HG03039 (cell line): ENCODE results near the gene FEN1.

ENCODE experiments used
- ATAC-seq: cut with Tn5 transposase; IDR thresholded peaks from one replicate; pipeline ENCODE4 v1.9.1; 2021; ENCODE audit warnings: mild to moderate bottlenecking, moderate library complexity; ENCODE audit not compliant: unreplicated experiment

Gene FEN1

DNA sequence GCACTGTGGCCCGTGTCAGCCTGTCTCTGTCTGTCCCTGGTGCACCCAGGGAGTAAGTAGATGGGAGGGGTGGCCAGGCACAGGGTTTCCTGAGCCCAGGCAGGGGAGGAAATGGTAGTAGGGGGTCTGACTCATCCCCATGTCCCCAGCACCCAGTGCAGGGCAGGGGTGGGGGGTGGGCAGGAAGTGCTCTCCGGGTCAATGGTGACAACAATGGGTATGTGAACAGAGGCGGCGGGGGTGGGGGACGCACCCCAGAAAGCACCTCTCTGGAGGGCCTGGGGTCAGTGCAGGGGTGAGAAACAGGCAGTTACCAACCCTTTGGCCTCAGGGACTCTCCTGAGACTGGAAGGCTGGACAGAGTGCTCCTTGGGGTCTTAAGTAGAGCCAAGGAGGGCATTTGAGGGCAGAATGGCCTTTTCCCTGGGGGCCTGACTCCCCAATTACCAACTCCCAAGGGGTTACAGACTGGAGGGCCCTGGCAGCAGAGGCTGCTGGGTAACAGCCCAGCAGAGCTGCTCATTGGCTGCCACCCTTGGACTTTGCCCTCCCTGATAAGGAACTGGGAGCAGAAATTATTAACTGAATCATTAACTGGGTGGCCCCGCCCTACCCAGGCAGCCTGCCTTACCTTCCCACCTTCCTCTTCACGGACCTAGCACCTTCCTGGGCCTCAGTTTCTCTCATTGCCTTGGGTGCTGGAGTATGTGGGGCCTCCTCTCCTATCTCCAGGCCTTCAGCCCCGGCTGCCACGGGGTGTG, 36.1 kb upstream of the FEN1 start:
- no peak for ATAC-seq

DNA sequence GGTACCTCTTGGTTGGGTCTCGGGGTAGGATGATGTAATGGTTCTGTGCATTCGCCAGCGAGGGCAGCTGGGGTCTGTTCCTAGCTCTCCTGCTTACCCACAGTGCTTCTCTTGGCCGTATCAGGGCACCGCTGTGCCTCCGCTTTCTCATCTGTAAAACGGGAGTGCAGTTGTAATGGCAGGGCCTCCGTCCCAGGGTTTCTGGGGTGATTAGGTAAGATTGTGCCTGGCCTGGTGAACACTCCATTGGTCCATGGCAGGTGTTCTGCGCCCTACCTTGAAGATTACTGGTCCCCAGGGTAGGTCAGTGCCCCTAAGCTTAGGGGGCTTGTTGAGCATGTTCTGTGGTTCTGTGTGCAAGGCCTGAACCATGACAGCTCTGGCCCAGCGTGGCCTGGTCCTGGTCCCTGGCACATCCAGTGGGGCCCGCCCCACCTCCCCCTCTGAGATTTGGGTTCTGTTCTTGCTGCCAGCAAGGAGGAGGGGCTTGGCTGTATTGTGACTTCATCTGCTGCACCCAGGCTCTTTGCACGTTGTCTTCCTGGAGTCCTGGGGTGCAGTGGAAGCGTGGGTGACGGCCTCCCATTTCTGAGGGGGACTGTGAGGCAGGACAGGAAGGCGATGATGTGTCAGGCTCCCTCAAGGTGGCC, 35.4 kb upstream of the FEN1 start:
- ATAC-seq = no peak

DNA sequence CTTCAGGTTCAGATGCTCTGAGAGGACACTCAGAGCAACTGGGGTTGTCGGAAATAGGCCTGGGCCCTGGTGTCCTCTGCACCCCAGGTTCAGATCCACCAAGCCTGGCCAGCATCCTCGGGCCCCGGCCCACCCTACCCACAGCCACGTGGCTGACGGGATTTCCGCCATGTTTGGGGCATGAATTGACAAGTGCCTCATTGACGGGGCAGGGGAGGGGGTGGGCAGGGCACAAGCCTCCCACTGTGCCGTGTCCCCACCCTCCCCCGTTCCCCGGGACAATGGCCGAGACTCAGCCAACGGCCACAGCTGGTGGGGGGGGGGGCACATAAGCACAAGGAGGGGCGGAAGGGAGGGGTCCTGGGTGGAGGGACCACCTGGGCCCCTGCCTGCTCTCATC, 31.8 kb upstream of the FEN1 start:
- ATAC-seq = no peak

DNA sequence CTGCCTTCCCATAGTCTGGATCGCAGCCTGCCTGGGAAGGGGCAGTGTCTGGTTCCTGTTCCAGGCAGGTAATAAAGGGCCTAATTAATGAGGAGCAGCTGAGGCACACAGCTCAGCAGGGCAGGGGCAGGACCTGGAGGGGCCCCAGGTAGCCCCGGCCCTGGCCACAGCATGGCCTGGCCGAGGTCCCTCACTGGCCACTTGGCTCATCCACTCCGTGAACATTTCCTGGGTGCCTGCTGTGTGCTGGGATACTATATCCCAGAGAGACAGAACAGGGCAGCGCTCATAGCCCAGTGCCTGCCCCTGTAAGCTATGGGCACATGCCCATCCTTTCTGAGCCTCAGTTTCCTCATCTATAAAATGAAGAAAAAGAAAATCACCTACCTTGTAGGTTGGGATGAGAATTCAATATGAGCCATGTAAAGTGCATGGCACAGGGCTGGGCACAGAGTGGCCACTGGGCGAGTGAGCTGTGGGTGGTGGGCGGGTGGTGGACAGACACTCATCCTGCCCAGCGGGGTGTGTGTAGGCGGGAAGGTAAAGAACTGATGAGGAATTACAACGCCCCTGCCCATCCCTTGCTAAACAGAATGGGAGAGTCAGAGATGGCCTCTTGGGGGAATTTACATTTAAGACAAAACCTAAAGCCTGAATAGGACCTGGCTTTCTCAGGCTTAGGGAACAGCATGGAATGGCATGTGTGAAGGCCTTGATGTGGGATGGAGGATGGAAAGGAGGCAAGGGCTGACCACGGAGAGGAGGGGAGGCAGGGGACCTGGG, 31.1 kb upstream of the FEN1 start:
- no peak for ATAC-seq

DNA sequence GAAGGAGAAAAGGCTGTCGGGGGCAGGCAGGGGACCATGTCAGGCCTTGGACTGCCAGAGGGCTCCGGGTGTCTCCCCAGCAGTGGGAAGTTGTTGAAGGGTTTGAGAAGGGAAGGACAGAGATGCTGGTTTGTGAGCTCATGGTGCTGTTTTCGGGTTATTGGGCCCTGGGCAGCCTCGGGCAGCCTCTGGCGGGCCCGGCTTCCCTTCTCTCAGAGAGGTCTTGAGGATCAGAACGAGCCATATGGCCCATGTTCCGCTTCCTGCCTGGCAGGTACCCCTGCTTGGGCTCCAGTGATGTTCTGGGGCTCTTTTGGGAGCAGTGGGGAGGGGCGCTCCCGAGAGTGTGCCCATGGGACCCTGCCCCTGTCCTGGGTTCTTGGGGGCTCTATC, 30.5 kb upstream of the FEN1 start:
- no peak for ATAC-seq

DNA sequence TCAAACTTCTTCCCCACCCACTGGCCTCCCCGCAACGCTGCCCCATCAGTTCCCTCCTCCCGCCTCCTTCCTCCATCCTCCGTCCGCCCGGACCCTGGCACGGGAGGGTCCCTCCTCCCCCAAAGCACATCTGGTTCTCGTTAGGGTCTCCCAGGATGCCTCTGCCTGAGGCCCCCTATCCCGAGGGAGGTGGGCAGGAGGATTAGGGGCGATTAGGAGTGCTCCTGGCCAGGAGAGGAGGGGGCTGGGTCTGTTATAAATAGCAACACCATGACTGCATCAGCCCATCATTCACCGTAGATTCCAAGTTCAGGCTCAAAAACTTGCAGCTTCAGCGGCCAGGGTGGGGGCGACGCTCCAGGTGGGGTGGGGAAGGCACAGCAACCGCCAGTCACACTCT, 29.9 kb upstream of the FEN1 start:
- ATAC-seq = no peak

DNA sequence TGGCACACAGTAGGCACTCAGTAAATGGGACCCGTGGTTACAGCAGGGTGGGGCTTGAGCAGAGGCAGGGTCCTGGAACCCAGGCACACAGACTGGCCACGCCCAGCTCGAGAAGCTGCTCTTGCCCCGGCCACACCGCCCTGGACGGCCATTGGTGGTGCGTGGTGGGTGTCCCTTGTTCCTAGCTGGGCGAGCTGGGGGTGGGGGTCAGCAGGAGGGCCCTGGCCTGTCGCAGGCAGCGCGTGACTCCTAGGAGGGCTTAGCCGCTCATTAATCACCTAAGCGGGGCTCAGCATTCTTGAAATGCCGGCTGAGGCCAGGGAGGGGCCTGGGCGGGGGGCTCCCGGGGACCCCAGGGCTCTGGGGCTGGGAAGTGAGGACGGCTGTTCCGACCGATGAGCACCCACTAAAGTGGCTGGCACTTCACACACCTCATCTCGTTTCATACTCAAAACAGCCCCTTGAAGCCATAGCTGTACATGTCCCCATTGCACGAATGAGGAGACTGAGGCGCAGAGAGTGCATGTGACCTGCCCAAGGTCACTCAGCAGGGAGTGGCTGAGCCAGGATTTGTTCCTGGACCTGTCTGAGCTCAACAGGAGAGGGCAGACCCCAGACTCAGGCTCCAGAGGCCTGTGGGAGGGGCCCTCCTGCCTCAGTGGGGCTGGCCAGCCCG, 28.6 kb upstream of the FEN1 start:
- ATAC-seq = no peak

DNA sequence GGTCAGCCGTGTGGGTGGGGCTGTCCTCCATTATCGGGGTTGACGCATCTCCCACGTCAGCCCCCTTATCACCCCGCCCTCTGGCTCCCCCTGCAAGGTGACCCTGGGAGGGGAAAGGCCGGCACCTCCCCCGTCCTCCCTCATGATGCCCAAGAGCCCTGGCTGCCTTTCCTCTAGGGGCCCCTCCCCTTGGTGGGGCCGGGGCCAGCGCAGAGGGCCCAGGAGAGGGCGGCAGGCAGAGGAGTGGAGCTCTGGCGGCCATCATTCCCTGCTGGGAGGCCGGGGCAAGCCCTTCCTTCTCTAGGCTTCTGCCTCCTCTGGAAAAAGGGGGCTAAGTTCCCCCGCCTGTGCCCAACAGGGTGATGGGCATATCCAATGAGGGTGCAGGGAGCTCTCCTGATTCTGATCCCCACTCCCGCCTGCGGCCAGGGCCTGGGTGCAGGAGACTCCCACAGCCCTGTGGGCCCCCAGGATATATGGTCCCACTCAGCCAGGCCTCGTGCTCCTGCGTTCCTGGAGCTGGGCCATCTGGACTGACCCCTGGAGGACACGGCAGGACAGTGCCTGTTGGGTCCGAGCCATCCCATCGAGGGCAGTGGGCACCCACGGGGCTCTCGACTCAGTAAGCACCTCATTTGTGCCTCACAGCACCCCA, 28.0 kb upstream of the FEN1 start:
- ATAC-seq = no peak

DNA sequence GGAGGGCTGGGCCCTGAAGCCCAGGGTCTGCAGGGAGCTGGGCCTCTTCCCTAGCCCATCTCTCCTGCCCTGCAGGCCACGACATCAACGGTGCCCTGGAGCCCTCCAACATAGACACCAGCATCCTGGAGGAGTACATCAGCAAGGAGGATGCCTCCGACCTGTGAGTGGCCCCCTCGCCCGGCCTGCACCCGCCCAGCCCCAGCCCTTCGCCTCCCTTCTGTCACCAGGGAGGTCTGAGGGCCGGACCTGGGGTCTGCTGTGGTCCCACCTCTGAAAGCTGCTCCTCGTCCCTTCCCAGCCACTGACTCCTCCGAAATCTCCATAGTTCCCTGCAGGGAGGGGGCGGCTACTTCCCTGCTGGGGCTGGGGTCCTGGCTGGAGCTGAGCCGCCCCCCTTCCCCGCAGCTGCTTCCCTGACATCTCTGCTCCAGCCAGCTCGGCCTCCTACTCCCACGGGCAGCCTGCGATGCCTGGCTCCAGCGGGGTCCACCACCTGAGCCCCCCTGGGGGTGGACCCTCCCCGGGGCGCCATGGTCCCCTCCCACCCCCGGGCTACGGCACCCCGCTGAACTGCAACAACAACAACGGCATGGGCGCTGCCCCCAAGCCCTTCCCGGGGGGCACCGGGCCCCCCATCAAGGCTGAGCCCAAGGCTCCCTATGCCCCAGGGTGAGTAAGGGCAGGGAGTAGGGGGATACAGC, 27.0 kb upstream of the FEN1 start:
- no peak for ATAC-seq

DNA sequence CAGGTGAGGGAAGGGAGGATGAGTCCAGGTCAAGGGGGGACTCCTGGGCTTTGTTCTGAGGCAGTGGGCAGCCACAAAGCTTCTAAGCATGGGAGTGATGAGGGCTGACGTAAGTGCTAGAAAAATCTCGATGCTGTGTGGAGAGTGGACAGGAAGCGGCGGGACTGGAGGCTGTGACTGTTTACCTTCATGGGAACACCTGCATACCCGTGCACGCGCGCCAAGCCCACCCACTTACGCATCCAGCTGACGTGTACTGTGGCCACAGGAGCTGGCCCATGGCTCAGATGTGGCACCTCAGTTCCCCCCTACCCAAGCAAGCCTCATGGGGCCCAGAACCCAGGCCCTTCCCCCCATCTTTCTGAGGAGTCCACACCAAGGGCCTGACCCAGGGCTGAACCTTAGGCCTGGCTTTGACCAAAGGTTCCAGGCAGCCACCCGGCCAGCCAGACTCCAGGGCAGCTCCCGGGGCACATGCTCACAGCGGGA, 26.3 kb upstream of the FEN1 start:
- ATAC-seq = no peak

DNA sequence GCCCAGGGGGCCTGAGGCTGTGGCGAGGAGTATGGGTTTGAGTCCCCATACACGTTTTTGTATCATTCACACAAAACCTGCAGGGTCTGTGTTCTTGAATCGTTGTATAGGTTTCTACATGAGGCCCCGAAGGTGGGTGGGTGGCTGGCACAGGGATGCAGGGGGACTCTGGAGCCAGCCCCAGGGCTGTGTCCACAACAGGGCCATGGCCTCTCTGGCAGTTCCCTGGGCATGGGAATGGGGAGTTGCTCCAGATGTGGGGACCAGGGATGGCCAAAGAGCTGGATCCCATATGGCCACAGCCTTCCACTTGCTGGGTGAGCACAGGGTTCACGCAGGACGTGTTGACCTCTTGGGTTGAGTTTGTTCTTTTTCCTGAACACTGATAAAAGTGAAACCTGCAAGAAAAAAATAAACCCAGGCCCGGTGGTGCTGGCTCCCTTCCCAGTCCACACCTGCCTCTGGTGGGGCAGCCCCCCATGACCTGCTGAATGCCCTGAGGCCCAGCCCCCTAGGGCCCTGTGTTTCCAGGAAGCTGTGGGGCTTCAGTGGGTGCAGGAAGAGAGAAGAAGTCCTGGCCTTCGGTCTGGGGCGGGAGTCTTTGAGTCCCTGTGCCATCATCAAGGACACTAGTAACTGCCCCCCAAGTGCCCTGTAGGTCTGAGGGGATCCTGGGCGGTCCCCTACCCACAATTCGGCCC, 24.2 kb upstream of the FEN1 start:
- ATAC-seq = no peak

DNA sequence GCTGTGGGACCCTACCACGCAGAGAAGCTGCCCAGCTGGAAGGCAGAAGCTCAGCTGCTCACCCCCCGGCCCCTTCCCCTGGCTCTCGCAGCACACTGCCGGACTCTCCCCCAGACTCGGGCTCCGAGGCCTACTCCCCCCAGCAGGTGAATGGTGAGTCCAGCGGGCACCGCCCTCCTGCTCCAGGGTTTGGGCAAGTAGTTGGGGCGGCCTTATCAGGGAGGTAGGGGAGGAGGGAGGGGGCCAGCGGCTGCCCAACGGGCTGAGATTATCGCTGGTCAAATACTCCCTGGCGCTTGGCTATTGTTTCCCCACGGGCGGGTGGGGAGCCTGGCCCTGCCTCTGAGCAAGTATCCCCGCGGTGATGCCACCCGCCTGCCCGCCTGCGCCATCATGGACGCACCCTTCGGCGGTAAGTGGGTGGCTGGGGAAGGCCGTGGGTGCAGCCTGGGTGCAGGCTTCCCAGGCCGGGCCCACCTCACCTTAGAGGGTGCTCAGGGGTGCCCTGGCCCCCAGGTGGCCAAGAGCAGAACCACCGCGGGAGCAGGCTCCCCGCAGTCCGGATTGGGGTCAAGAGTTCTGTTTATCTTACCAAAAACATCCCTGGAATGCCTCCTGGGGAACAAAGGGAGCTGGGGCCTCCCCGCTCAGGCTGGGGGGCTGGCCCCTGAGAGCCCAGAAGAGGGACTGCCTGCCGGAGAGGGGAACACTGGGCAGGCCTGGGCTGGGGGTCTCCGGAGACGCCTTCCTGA, 23.4 kb upstream of the FEN1 start:
- no peak for ATAC-seq

DNA sequence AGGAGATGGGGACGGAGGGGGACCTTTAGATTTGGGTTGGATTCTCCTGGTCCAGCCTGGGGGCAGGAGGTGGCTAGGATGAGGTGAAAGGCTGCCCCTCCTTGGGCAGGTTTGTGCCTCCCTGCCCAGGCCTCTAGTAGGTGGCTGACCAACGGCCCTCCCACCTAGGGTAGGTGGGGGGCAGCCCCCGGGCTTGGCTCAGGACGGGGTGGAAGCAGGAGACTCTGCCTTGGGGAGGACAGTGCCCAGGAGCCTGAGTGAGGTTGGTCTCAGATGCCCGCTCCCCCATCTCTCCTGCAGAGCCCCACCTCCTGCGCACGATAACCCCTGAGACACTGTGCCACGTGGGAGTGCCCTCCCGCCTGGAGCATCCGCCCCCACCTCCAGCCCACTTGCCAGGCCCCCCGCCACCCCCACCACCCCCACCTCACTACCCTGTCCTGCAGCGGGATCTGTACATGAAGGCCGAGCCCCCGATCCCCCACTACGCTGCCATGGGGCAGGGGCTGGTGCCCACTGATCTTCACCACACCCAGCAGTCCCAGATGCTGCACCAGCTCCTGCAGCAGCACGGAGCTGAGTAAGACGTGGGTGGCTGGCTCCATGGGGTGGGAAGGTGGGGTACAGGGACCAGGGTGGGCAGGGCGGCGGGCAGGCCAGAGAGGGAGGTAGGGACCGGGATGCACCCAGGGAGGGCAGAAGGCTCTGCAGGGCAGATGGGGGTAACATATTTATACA, 22.6 kb upstream of the FEN1 start:
- no peak for ATAC-seq

DNA sequence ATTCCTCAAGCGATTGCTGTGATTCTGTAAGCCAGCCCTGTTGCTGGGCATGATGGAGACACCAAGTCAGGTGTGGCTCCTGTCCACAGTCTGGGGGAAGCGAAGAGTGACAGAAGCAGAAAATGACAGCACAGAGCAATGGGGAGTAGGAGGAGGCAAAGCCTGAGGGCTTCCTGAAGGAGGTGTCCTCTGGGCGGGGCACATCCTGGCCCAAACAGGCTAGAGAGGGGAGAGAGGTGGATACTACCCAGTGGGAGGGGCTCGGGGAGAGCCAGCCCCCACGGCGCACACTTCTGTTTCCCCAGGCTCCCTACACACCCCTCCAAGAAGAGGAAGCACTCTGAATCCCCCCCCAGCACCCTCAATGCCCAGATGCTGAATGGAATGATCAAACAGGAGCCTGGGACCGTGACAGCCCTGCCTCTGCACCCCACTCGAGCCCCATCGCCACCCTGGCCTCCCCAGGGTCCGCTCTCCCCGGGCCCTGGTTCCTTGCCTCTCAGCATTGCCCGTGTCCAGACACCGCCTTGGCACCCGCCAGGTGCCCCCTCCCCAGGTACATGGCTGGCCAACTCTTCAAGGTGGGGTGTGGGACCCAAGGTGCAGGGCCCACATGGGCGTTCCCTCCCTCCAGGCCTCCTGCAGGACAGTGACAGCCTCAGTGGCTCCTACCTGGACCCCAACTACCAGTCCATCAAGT, 21.4 kb upstream of the FEN1 start:
- ATAC-seq = no peak

DNA sequence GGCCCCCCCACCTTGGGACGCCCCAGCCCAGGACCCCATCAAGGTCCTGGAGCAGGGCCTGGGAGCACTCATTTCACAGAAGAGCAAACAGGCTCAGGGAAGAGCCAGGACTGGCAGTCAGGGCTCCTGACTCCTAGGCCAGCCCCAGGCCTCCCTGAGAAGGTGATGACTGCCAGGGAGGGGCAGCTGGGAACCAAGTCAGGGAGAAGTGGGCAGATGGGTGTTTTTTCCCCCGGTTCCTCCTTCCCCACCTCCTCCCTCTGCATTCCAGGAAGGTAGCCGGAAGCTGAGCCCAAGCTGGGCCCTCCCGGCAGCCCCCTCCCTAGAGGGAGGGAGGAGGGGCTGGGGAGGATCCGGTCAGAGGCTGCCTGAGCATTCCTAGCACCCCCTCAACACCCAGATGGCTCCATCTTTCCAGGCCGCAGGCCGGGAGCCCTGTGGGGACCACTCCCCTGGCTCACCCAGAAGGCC, 20.7 kb upstream of the FEN1 start:
- ATAC-seq = no peak

DNA sequence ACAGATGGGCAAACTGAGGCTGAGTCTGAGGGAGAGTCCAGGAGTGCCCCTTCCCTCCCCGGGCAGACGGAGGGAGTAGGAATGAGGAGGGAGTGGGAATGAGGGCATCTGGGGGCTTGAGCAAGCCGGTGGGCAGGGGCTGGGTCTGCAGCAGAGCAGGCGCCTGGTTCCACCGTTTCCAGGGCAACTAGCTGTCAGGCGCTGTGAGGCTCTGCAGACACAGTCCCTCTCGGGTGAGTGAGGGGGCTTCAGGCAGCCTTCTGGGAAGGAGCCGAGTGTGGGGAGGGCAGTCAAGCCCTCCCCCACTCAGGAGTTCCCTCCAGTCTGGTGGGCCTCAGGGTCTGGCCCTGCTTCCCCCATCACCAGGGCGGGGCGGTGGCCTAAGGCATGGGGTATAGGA, 19.4 kb upstream of the FEN1 start:
- no peak for ATAC-seq

DNA sequence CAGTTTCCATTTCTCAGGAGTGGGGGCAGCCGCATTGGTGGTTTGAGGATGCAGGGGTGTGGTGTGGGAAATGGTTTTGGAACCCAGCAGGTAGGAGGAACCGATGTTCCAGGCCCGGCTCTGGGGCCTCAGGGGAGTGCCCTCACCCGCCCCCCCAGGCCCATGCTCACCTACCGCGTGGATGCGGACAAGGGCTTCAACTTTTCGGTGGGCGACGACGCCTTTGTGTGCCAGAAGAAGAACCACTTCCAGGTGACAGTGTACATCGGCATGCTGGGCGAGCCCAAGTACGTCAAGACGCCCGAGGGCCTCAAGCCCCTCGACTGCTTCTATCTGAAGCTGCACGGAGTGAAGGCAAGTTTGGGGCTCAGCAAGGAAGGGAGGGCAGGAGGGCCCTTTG, 18.9 kb upstream of the FEN1 start:
- no peak for ATAC-seq
